Adrenal gland (tissue), 12 donors: ENCODE results near the gene OMP. TPM values are rescaled to one million over a fixed set of nuclear protein-coding genes. Genes with fewer than 3 reads are reported as not detected.

Source experiments
- DNase-seq, 7 donors: peaks; one replicate each; pipeline ENCODE4 v3.0.0-alpha.2; 2019 to 2020
- H3K27ac ChIP-seq, 5 donors: fragments of 200-600 bp; sonication (generic) in 4 of 5; 1 replicate in 3 of 5; 2 replicates in 2 of 5; pipeline versions ENCODE4 v1.5.1 to v1.8.0; 2016 to 2020; ENCODE audit warnings: mild to moderate bottlenecking in 1 of 5
- H3K27me3 ChIP-seq: fragments of 200-600 bp; 2 replicates; pipeline ENCODE4 v1.8.0; 2021
- H3K36me3 ChIP-seq, 2 donors: fragments of 200-600 bp; replicated peaks in 1 of 2; 1 replicate in 1 of 2; 2 replicates in 1 of 2; pipeline versions ENCODE4 v1.5.1 to v1.8.0; 2018 to 2022
- H3K4me1 ChIP-seq, 2 donors: fragments of 200-600 bp; replicated peaks in 1 of 2; 1 replicate in 1 of 2; 2 replicates in 1 of 2; pipeline versions ENCODE4 v1.5.1 to v1.8.0; 2018 to 2021
- H3K4me3 ChIP-seq, 4 donors: fragments of 200-600 bp; sonication (generic) in 3 of 4; one replicate each; pipeline ENCODE4 v1.5.1; 2016 to 2018
- H3K9me3 ChIP-seq, 3 donors: fragments of 200-600 bp; sonication (generic) in 1 of 3; replicated peaks in 1 of 3; 1 replicate in 2 of 3; 2 replicates in 1 of 3; pipeline versions ENCODE4 v1.5.1 to v1.8.0; 2016 to 2021
- CTCF ChIP-seq, 6 experiments: fragments of 450-650 bp in 4 of 6; fragments of 200-600 bp in 2 of 6; sonication (generic) in 1 of 6; IDR thresholded peaks; 1 replicate in 5 of 6; 2 replicates in 1 of 6; pipeline versions ENCODE4 v1.5.1 to v1.8.0; 2016 to 2021; ENCODE audit warnings: antibody characterized with exemption in 6 of 6, mild to moderate bottlenecking in 2 of 6, moderate library complexity in 1 of 6
- POLR2A ChIP-seq, 2 donors: fragments of 450-650 bp; IDR thresholded peaks; one replicate each; pipeline ENCODE4 v1.6.1; 2017; ENCODE audit warnings: antibody characterized with exemption in 2 of 2, mild to moderate bottlenecking in 2 of 2, moderate library complexity in 1 of 2
- WGBS, 4 donors: extraction: QIAGEN DNeasy Blood & Tissue Kit in 2 of 4; methylation state at CpG; one replicate each; pipeline versions ENCODE4 v1.1.5 to v1.1.7; 2013 to 2017; 5-methylcytosine and 5-hydroxymethylcytosine counted together
- intact Hi-C, 2 donors: fragments of 100-400 bp; cut with DNase I; formaldehyde crosslinking; loops; one replicate each; pipeline versions ENCODE4 v1.14.1 to v1.15.0; 2022 to 2023
- polyA plus RNA-seq, 3 donors: library from polyadenylated mRNA; stranded (reverse); fragments of 200-250 nt in 2 of 3; fragments of 350-450 nt in 1 of 3; fragmentation: Illumina TruSeq in 1 of 3; extraction: RNeasy Lipid Tissue Mini Kit (QIAGEN cat#74804) in 1 of 3; gene quantifications; one replicate each; pipeline ENCODE4 v1.2.3, GENCODE V29; 2013 to 2014
- total RNA-seq, 9 donors: library from RNA; depleted of rRNA in 4 of 9; stranded (reverse); fragments of >200 nt in 4 of 9; fragments of 120-200 nt in 1 of 9; fragmentation: NEBNext Ultra II Directional in 1 of 9; extraction: Animal tissue kit (Norgen Biotek cat#: 25700) in 1 of 9; gene quantifications; one replicate each; pipeline versions ENCODE4 v1.1.0 to v1.2.4, GENCODE V29; 2013 to 2023
- donor health status: healthy with polysubstance abuse.
- donor health status: Bipolar disorder and iron deficiency.
- donor health status: DM: yes; HTN: yes; CAD: no.
- donor health status: DM: no; HTN: no; CAD: no.
- donor health status: DM: no; HTN: no; CAD: no.
- donor health status: DM: yes; HTN: yes; CAD: no.

OMP gene
- total and polyA plus RNA-seq, 12 donors = 0.50 to 1.6 (median 0.92) TPM; not detected in 9

GRCh38 chr11:77091146-77091940 is 11.3 kb upstream of the OMP start:
- DNase-seq = peak; percentile 80 to 95 (median 87)
- Histone ChIP-seq H3K4me3 (no peak overlapping the region), H3K36me3 (no peaks in the 10 kb centered on the region), H3K27ac (peak overlapping the region in 1 of 5 donors; percentile 9), H3K27me3 (no peaks in the 10 kb centered on the region), H3K4me1 (peaks cover 1 to 4% of the 10 kb centered on the region in 2 donors), H3K9me3 (no peaks in the 10 kb centered on the region)
- intact Hi-C loops = loop anchor here (2.0 to 5.0 kb wide), 2 partner anchors 43 to 44 kb away; no protein-coding TSS in a partner anchor
- WGBS, 4 donors = 30 to 42% (median 30%) methylated on average over 2 to 9 of the region's 9 CpGs
- TF ChIP-seq CTCF (IDR thresholded peaks at IDR 0.05) = peak; percentile 89 to 98 (median 95)
- no peak for TF ChIP-seq POLR2A (IDR thresholded peaks at IDR 0.05)

GRCh38 chr11:77092382-77092781 is 10.3 kb upstream of the OMP start:
- no peaks in the 10 kb centered on the region for H3K36me3 ChIP-seq
- H3K27me3 ChIP-seq = no peaks in the 10 kb centered on the region
- H3K27ac ChIP-seq = no peak overlapping the region
- intact Hi-C loops = loop anchor here in 1 of 2 donors (5.0 kb wide), 1 partner anchor 45 kb away; no protein-coding TSS in a partner anchor
- 68 to 76% (median 73%) methylated on average over 7 of the region's 7 CpGs; no CpG with 5 or more reads in 1 of the 4 donors for WGBS, 4 donors
- no peaks in the 10 kb centered on the region for H3K4me1 ChIP-seq
- peak in 1 of 7 donors; percentile 6 for DNase-seq
- H3K4me3 ChIP-seq = no peak overlapping the region
- H3K9me3 ChIP-seq = no peaks in the 10 kb centered on the region
- TF ChIP-seq CTCF (IDR thresholded peaks at IDR 0.05) = no peak
- no peak for TF ChIP-seq POLR2A (IDR thresholded peaks at IDR 0.05)

GRCh38 chr11:77093056-77093891 is 9.4 kb upstream of the OMP start:
- 82 to 90% (median 90%) methylated on average over 18 to 33 of the region's 33 CpGs for WGBS, 4 donors
- no peaks in the 10 kb centered on the region for H3K4me1 ChIP-seq
- no peaks in the 10 kb centered on the region for H3K36me3 ChIP-seq
- TF ChIP-seq POLR2A (IDR thresholded peaks at IDR 0.05) (no peak), CTCF (IDR thresholded peaks at IDR 0.05) (no peak)
- no peak overlapping the region for H3K4me3 ChIP-seq
- H3K9me3 ChIP-seq = no peaks in the 10 kb centered on the region
- intact Hi-C loops = loop anchor here in 1 of 2 donors (5.0 kb wide), 1 partner anchor 46 kb away; no protein-coding TSS in a partner anchor
- no peak overlapping the region for H3K27ac ChIP-seq
- no peaks in the 10 kb centered on the region for H3K27me3 ChIP-seq
- DNase-seq = no peak
